Measurements from ENCODE around the gene PLEKHS1.

Gene PLEKHS1

DNA sequence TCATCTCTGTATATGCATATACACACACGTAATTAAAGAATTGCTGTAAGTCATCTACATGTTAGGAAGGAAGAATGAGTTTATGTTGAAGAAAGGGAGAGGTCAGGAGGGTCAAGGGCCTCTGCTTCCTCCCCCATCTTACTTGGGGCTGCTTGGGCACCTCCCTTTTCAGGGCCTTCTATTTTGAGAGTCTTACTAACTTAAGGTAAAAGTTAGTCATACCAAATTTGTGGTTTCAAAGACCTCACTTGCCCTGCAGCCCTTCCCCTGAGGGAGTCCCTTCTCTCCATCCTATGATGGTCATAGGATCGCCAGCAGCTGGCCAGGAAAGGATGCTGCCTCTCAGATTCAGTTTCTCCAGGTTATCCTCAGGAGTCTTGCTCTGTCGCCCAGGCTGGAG, 2.6 kb downstream of the PLEKHS1 start:
- Histone ChIP-seq H3K27ac (ENCODE audit: low read depth, low read length, poor library complexity, severe bottlenecking) (no peak overlapping the region), H3K9ac (ENCODE audit: low read length) (no peak overlapping the region), H3K4me3 (ENCODE audit: low read depth, low read length, poor library complexity, severe bottlenecking) (no peak overlapping the region), H3K9me3 (ENCODE audit: low read length) (no peaks in the 10 kb centered on the region), H3K27me3 (ENCODE audit: insufficient read depth, low read length) (no peaks in the 10 kb centered on the region; the same call in 1 of the 2 replicates), H3K36me3 (ENCODE audit: insufficient read depth, low read length) (no peaks in the 10 kb centered on the region), H3F3A (ENCODE audit: insufficient read depth, low read length) (no peaks in the 10 kb centered on the region), H3K79me2 (ENCODE audit: insufficient read depth, low read length) (no peaks in the 10 kb centered on the region), H4K20me1 (ENCODE audit: insufficient read depth, low read length) (no peaks in the 10 kb centered on the region), H3K4me2 (ENCODE audit: low read length) (no peak overlapping the region), H3K4me1 (ENCODE audit: insufficient read depth, low read length, severe bottlenecking) (no peaks in the 10 kb centered on the region), H3K9me2 (ENCODE audit: low read depth, low read length) (no peaks in the 10 kb centered on the region), H2AFZ (ENCODE audit: low read length) (no peak overlapping the region)
- TF ChIP-seq EZH2 (IDR thresholded peaks at IDR 0.05; ENCODE audit: borderline replicate concordance, low read length): no peak
- TF ChIP-seq, protein P1, sequence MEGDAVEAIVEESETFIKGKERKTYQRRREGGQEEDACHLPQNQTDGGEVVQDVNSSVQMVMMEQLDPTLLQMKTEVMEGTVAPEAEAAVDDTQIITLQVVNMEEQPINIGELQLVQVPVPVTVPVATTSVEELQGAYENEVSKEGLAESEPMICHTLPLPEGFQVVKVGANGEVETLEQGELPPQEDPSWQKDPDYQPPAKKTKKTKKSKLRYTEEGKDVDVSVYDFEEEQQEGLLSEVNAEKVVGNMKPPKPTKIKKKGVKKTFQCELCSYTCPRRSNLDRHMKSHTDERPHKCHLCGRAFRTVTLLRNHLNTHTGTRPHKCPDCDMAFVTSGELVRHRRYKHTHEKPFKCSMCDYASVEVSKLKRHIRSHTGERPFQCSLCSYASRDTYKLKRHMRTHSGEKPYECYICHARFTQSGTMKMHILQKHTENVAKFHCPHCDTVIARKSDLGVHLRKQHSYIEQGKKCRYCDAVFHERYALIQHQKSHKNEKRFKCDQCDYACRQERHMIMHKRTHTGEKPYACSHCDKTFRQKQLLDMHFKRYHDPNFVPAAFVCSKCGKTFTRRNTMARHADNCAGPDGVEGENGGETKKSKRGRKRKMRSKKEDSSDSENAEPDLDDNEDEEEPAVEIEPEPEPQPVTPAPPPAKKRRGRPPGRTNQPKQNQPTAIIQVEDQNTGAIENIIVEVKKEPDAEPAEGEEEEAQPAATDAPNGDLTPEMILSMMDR (IDR thresholded peaks at IDR 0.05; ENCODE audit: low read length): no peak

DNA sequence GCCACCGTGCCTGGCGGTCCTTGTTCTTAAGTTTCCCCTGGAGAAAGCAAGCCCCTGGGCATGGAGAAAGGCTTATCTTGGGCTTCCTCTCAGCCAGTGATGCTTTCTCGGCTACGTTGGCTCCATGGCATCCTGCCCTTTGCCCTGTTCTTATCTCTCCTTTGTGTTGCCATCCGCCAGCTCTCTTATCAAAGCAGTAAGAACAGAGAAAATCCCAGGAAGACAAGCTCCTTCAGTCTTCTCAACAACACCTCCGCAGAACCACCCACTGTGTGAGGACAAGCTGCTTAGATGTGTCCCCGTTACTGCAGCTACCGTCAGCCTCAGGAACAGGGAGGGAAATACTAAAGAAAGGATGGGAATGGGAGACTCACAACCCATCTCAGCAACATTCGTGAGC, 3.3 kb downstream of the PLEKHS1 start:
- no peaks in the 10 kb centered on the region for H3K9me2 ChIP-seq (ENCODE audit: low read depth, low read length)
- H3K27me3 ChIP-seq (ENCODE audit: insufficient read depth, low read length): no peaks in the 10 kb centered on the region; the same call in 1 of the 2 replicates
- no peak overlapping the region for H3K27ac ChIP-seq (ENCODE audit: low read depth, low read length, poor library complexity, severe bottlenecking)
- H3K4me2 ChIP-seq (ENCODE audit: low read length): no peak overlapping the region
- TF ChIP-seq EZH2 (IDR thresholded peaks at IDR 0.05; ENCODE audit: borderline replicate concordance, low read length): no peak
- TF ChIP-seq, protein P1 (IDR thresholded peaks at IDR 0.05; ENCODE audit: low read length): no peak
- H3K4me3 ChIP-seq (ENCODE audit: low read depth, low read length, poor library complexity, severe bottlenecking): no peak overlapping the region
- no peaks in the 10 kb centered on the region for H3K79me2 ChIP-seq (ENCODE audit: insufficient read depth, low read length)
- H3F3A ChIP-seq (ENCODE audit: insufficient read depth, low read length): no peaks in the 10 kb centered on the region
- no peak overlapping the region for H2AFZ ChIP-seq (ENCODE audit: low read length)
- no peaks in the 10 kb centered on the region for H3K4me1 ChIP-seq (ENCODE audit: insufficient read depth, low read length, severe bottlenecking)
- no peaks in the 10 kb centered on the region for H3K9me3 ChIP-seq (ENCODE audit: low read length)
- no peak overlapping the region for H3K9ac ChIP-seq (ENCODE audit: low read length)
- H4K20me1 ChIP-seq (ENCODE audit: insufficient read depth, low read length): no peaks in the 10 kb centered on the region
- H3K36me3 ChIP-seq (ENCODE audit: insufficient read depth, low read length): no peaks in the 10 kb centered on the region

DNA sequence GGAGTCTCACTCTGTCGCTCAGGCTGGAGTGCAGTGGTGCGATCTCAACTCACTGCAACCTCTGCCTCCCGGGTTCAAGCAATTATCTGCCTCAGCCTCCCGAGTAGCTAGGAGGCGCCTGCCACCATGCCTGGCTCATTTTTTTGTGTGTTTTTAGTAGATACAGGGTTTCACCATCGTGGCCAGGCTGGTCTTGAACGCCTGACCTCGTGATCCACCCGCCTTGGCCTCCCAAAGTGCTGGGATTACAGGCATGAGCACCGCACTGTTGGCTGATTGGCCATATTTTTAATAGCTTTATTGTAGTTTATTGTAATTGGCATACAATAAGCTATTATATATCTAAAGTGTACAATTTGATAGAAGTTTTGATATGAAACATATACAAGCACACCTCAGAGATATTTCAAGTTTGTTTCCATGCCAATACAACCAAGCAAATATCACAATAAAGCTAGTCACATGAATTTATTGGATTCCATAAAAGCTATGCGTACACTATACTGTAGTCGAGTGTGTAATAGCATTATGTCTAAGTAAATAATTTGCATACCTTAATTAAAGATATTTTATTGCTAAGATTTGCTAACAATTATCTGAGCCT, 5.6 kb downstream of the PLEKHS1 start:
- Histone ChIP-seq H2AFZ (ENCODE audit: low read length) (no peak overlapping the region), H3K36me3 (ENCODE audit: insufficient read depth, low read length) (no peaks in the 10 kb centered on the region), H3K27ac (ENCODE audit: low read depth, low read length, poor library complexity, severe bottlenecking) (no peak overlapping the region), H3K27me3 (ENCODE audit: insufficient read depth, low read length) (no peaks in the 10 kb centered on the region; the same call in 1 of the 2 replicates), H3K4me2 (ENCODE audit: low read length) (no peak overlapping the region), H4K20me1 (ENCODE audit: insufficient read depth, low read length) (no peaks in the 10 kb centered on the region), H3K79me2 (ENCODE audit: insufficient read depth, low read length) (no peaks in the 10 kb centered on the region), H3F3A (ENCODE audit: insufficient read depth, low read length) (no peaks in the 10 kb centered on the region), H3K9me2 (ENCODE audit: low read depth, low read length) (no peaks in the 10 kb centered on the region), H3K9ac (ENCODE audit: low read length) (no peak overlapping the region), H3K9me3 (ENCODE audit: low read length) (no peaks in the 10 kb centered on the region), H3K4me1 (ENCODE audit: insufficient read depth, low read length, severe bottlenecking) (no peaks in the 10 kb centered on the region), H3K4me3 (ENCODE audit: low read depth, low read length, poor library complexity, severe bottlenecking) (no peak overlapping the region)
- no peak for TF ChIP-seq EZH2 (IDR thresholded peaks at IDR 0.05; ENCODE audit: borderline replicate concordance, low read length)
- TF ChIP-seq, protein P1 (IDR thresholded peaks at IDR 0.05; ENCODE audit: low read length): no peak
